HG03521 (cell line): Measurements from ENCODE around the gene PLXNA2.

Experiments used
- ATAC-seq: cut with Tn5 transposase; IDR thresholded peaks from one replicate; pipeline ENCODE4 v1.9.1; 2021; ENCODE audit warnings: mild to moderate bottlenecking, moderate library complexity; ENCODE audit not compliant: unreplicated experiment

The PLXNA2 gene

DNA sequence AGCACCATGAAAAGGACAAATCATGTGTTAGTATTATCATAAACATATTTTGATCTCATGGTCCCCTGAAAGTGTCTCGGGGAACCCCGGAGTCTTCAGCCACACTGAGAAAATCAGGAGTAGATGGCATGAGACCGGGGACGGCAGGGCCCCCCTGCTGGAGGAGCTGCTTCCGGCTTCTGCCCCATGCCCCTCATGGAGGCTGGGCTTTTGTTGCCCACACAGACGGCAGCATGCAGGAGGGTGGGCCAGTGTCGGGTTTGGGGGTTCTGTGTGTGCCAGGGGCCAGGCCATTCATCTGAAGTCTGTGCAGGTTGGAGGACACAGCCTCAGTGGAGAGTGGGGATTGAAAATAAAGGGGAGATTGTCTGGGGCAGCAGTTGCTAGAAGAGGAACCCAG, 258.2 kb downstream of the PLXNA2 start:
- ATAC-seq, result no peak

DNA sequence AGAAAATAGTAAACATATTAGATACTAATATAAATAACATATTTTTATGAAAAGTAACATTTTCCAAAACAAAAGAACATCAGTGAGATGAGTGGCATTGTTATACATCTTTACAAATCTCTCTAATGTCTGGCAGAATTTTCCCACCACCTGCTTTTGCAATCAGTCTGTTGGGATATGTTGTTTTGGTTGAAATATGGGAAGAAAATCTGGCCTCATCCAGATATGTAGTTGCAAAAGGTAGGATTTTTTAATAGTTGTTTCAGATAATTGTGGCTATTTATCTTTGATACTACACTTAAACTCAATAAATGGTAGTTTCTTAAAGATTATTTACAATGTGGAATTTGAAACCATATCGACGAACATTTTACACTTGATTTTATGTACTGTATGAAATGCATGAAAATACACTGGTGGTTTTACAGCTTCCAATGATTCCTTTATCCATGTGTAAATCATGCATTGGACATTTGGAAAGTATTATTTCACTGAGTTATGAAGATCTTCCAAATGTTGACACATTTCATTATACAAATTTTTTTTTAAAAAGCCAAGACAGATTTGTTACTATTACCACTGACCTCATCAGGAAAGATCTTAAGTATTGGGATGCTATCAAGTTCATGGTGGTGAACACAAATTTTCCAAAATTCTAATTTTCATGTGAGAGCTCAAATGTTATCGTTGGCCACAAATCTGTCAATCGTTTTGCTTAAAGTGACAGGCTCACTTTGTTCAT, 259.2 kb downstream of the PLXNA2 start:
- no peak for ATAC-seq

DNA sequence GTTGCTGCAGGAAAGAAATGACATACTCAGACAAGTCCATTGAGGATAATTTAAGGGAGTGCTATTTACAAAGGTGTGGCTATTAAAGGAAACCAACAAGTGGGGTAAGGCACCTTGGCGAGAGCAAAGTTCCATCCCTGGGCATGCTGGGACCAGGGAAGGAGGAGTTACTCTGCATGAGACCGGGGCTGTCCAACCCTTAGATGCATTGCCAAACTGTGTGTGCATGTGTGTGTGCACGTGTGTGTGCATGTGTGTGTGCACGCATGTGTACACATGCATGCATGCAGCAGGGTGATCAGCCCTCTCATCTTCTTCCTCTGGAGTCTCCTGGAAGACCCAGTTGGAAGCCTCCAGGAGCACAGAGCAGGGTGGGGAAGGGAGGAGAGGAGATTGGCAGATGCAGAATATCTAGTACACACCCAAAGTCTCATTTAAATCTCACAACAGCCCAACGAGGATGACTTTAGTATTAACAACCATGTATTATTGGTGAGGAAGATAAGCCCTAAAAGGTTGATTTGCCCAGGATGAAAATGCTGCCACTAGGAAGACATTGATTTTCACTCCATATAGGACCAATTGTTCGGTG, 261.0 kb downstream of the PLXNA2 start:
- ATAC-seq, result no peak

GRCh38 chr1:207981976-207982375, 262.2 kb downstream of the PLXNA2 start:
- no peak for ATAC-seq

- ATAC-seq, result no peak
These were observed 265.7 kb downstream of the PLXNA2 start for GRCh38 chr1:207978441-207978840.

DNA sequence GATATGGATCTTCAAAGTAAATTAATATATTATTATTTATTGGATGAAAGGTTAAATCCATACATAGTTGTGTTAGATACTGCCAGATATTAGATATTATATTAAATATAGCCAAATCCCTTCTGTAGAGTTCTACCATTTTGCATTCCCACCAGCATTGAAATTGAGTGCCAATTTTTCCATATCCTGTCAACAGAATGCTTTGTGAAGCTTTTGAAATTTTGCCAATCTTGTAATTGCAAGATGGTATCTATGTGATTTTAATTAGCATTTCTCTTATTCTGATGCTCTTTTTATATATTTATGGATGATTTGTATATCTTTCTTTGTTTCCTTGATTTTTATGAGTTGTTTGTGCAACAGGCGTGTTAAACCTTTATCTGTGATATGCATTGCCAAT, 266.3 kb downstream of the PLXNA2 start:
- no peak for ATAC-seq

- ATAC-seq, result no peak
These were observed 270.2 kb downstream of the PLXNA2 start for GRCh38 chr1:207973898-207974568.

- ATAC-seq, result no peak
These were observed 271.8 kb downstream of the PLXNA2 start for GRCh38 chr1:207972337-207972736.
